Psoas muscle (tissue), 8 donors: Measurements from ENCODE around the gene PGBD5. TPM values are rescaled to one million over a fixed set of nuclear protein-coding genes. Genes with fewer than 3 reads are reported as not detected.

Experiments used
- ATAC-seq, 4 donors: fragments of 200-7000 bp; cut with Tn5 transposase; one replicate each; pipeline ENCODE4 v1.9.1; 2020; ENCODE audit warnings: moderate library complexity in 3 of 4, mild to moderate bottlenecking in 2 of 4
- DNase-seq, 2 donors: peaks; one replicate each; pipeline ENCODE4 v3.0.0-alpha.2; 2020
- H3K27ac ChIP-seq: fragments of 200-600 bp; one replicate; pipeline ENCODE4 v1.8.0; 2022
- H3K27me3 ChIP-seq, 3 donors: fragments of 200-600 bp in 1 of 3; one replicate each; pipeline versions ENCODE4 v1.6.1 to v1.8.0; 2013 to 2022; ENCODE audit warnings: low read length in 2 of 3, mild to moderate bottlenecking in 2 of 3, moderate library complexity in 1 of 3; ENCODE audit not compliant: insufficient read depth in 3 of 3
- H3K36me3 ChIP-seq, 2 donors: fragments of 200-600 bp in 1 of 2; one replicate each; pipeline versions ENCODE4 v1.6.1 to v1.8.0; 2013 to 2022; ENCODE audit warnings: low read depth in 1 of 2, mild to moderate bottlenecking in 1 of 2, moderate library complexity in 1 of 2; ENCODE audit not compliant: insufficient read depth in 1 of 2
- H3K4me1 ChIP-seq: fragments of 200-600 bp; one replicate; pipeline ENCODE4 v1.8.0; 2022
- H3K4me3 ChIP-seq: fragments of 200-600 bp; one replicate; pipeline ENCODE4 v1.8.0; 2022; ENCODE audit warnings: mild to moderate bottlenecking
- H3K9me3 ChIP-seq: fragments of 200-600 bp; one replicate; pipeline ENCODE4 v1.8.0; 2022
- WGBS, 3 donors: extraction: QIAGEN DNeasy Blood & Tissue Kit; methylation state at CpG; one replicate each; pipeline versions ENCODE4 v1.1.6 to v1.1.7; 2013; 5-methylcytosine and 5-hydroxymethylcytosine counted together
- intact Hi-C, 2 donors: fragments of 100-400 bp; cut with DNase I; formaldehyde crosslinking; loops; one replicate each; pipeline versions ENCODE4 v1.11.0 to v1.14.2; 2022
- polyA plus RNA-seq, 3 donors: library from polyadenylated mRNA; stranded (reverse); fragments of 200-250 nt; gene quantifications; one replicate each; pipeline ENCODE4 v1.2.3, GENCODE V29; 2013
- total RNA-seq, 4 donors: library from RNA; stranded (reverse); fragmentation: NEBNext Ultra II Directional in 2 of 4; extraction: Animal tissue kit (Norgen Biotek cat#: 25700) in 2 of 4; gene quantifications; one replicate each; pipeline versions ENCODE4 v1.2.1 to v1.2.4, GENCODE V29; 2021 to 2023
- TF ChIP-seq, protein P1 (sequence below): fragments of 200-600 bp; IDR thresholded peaks from one replicate; pipeline ENCODE4 v1.8.0; 2022; ENCODE audit warnings: antibody characterized with exemption
- donor health status: healthy with polysubstance abuse.
- donor health status: DM: no; HTN: no; CAD: no; lungs with moderate emphysema.
- donor health status: Bipolar disorder and iron deficiency.
- donor health status: healthy.
- donor health status: DM: yes; HTN: yes; CAD: no.
- donor health status: DM: no; HTN: no; CAD: no.
- donor health status: DM: no; HTN: no; CAD: no.
- donor health status: DM: yes; HTN: yes; CAD: no.

PGBD5 gene
- total and polyA plus RNA-seq, 7 donors, result 2.1 to 9.8 (median 4.5) TPM

DNA sequence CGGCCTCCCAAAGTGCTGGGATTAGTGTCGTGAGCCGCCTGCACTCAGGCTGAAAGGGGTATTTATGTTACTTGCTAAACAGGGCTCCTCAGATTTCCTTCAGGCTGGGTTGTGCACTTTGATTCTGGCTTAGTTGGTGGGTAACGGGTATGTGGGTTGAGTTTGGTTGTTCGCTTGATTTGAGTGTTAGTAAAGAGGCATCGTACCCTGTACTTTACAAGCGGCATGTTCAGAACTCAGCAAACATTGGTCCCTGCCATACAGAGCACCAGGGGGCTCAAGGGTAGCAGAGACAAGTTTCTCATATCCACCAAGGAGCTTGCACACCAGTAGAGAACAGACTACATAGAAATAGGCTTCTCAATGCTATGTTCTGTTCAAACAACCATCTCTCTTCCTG lies 147.8 kb downstream of the PGBD5 start:
- ATAC-seq, result no peak

DNA sequence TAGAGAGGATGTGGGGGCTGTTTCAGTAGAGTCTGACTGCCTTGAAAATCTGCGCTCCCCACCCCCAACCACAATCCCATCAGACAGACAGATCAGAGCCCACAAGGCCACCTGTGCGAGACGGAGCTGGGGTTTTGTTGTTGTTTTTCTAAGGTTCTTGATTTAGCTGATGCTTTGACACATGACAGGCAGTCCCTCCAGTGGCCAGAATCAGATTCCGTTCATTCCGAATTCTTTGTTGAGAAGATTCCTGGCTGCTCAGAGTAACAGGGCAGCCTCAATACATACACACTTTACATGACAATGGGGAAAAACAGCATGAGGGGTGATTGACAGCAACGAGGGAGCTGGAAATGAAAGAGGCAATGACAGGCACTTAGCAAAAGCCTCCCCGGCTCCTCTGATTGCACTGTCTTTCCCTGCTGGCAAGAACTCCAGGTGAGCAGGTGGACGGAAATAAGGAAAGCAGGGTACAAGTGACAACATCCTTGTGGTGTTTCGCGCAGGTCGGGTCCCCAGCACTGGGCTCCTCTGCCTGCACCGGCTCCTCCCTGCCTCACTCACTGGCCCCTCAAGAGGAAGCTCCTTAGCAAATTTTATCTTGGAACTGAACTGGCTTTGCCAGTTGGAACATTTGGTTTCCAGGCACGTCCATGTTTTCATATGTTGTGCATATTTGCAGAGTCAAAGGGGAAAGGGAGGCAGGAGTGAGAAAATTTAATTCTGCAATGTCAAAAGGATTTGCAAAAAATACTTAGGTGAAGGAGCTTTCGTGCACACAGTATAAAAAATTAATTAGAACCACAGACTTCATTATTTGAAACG lies 148.7 kb downstream of the PGBD5 start:
- Histone ChIP-seq H3K4me1 (no peaks in the 10 kb centered on the region), H3K4me3 (no peak overlapping the region), H3K27ac (no peak overlapping the region), H3K27me3 (no peaks in the 10 kb centered on the region), H3K9me3 (no peaks in the 10 kb centered on the region), H3K36me3 (peaks cover 0 to 79% of the 10 kb centered on the region in 2 donors)
- TF ChIP-seq, protein P1, sequence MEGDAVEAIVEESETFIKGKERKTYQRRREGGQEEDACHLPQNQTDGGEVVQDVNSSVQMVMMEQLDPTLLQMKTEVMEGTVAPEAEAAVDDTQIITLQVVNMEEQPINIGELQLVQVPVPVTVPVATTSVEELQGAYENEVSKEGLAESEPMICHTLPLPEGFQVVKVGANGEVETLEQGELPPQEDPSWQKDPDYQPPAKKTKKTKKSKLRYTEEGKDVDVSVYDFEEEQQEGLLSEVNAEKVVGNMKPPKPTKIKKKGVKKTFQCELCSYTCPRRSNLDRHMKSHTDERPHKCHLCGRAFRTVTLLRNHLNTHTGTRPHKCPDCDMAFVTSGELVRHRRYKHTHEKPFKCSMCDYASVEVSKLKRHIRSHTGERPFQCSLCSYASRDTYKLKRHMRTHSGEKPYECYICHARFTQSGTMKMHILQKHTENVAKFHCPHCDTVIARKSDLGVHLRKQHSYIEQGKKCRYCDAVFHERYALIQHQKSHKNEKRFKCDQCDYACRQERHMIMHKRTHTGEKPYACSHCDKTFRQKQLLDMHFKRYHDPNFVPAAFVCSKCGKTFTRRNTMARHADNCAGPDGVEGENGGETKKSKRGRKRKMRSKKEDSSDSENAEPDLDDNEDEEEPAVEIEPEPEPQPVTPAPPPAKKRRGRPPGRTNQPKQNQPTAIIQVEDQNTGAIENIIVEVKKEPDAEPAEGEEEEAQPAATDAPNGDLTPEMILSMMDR, result no peak
- DNase-seq, result peak in 1 of 2 donors; percentile 15
- intact Hi-C loops, result no loop called here
- ATAC-seq, result no peak
- 60 to 68% (median 67%) methylated on average over 15 of the region's 15 CpGs for WGBS, 3 donors

More for the DNA sequence above, 147.8 kb downstream of the PGBD5 start:
- Histone ChIP-seq H3K36me3 (peaks cover 0 to 79% of the 10 kb centered on the region in 2 donors), H3K27me3 (no peaks in the 10 kb centered on the region), H3K4me1 (no peaks in the 10 kb centered on the region), H3K27ac (no peak overlapping the region), H3K9me3 (no peaks in the 10 kb centered on the region), H3K4me3 (no peak overlapping the region)
- whole genome bisulfite sequencing, 3 donors, result 88 to 95% (median 89%) methylated on average over 7 of the region's 7 CpGs
- TF ChIP-seq, protein P1, result no peak
- intact Hi-C loops, result no loop called here
- no peak for DNase-seq

DNA sequence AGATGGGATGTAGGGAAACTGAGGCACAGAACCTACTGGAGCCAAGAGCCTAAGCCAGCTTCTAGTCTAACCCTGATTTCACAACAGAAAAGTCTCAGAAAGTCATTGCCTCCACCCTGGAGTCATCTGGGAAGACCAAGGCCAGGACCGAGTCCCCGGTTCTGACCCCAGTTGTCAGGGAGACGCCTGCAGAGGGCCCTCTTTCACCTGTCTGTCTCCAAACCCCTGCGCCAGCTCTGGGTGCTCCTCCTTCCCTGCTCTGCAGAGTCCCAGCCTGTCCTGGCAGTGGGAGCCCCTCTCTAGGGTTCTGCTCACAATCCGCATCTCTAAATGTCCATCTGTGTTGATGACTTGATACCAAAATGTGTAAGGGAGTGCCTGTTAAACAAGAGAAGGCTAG lies 149.7 kb downstream of the PGBD5 start:
- Histone ChIP-seq H3K27me3 (no peaks in the 10 kb centered on the region), H3K36me3 (peaks cover 0 to 76% of the 10 kb centered on the region in 2 donors), H3K9me3 (no peaks in the 10 kb centered on the region), H3K4me1 (no peaks in the 10 kb centered on the region), H3K4me3 (no peak overlapping the region), H3K27ac (no peak overlapping the region)
- intact Hi-C loops, result no loop called here
- DNase-seq, result peak in 1 of 2 donors; percentile 35
- ATAC-seq, result no peak
- TF ChIP-seq, protein P1, result no peak
- WGBS, 3 donors, result 95 to 98% (median 97%) methylated on average over 5 of the region's 5 CpGs

DNA sequence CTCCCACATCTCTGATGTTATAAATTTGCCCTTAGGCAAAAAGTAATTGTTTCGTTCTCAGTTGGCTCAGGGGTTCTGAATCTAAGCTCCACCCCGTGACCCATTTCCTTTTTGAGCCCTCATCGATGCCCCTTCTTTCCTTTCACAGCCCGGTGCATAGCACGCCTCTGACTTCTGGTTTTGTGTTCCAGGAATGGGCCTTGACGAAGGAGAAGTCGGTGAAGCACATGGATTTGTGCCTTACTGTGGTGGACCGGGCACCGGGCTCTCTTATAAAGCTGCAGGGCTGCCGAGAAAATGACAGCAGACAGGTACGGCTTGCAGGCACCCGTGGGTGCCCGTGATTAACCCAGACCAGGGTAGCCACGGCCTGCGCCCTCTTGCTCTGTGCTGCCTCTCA lies 151.9 kb downstream of the PGBD5 start:
- TF ChIP-seq, protein P1, result no peak
- peaks cover 0 to 63% of the 10 kb centered on the region in 2 donors for H3K36me3 ChIP-seq
- DNase-seq, result no peak
- ATAC-seq, result peak in 1 of 4 donors; percentile 10
- intact Hi-C loops, result no loop called here
- no peaks in the 10 kb centered on the region for H3K27me3 ChIP-seq
- H3K9me3 ChIP-seq, result no peaks in the 10 kb centered on the region
- H3K4me3 ChIP-seq, result no peak overlapping the region
- peak overlapping the region; percentile 13 for H3K27ac ChIP-seq
- H3K4me1 ChIP-seq, result peaks cover 3% of the 10 kb centered on the region
- 54 to 72% (median 55%) methylated on average over 15 of the region's 15 CpGs for WGBS, 3 donors
